GM21381 (cell line): ENCODE results near the gene ARHGAP21.
"Not testable (repeated sequence)": the region's sequence is repeated elsewhere in the genome, so short reads cannot be mapped to it uniquely, and the experiment has no call there.

Experiments
- ATAC-seq: cut with Tn5 transposase; IDR thresholded peaks from one replicate; pipeline ENCODE4 v1.9.1; 2021; ENCODE audit warnings: mild to moderate bottlenecking, moderate library complexity; ENCODE audit not compliant: unreplicated experiment

ARHGAP21 gene

GRCh38 chr10:24643679-24644209 lies 79.9 kb downstream of the ARHGAP21 start:
- ATAC-seq = no peak

- ATAC-seq = peak; percentile 78
Observed at GRCh38 chr10:24642921-24643678, 80.6 kb downstream of the ARHGAP21 start.

- ATAC-seq = no peak
Observed at GRCh38 chr10:24639124-24639523, 84.6 kb downstream of the ARHGAP21 start.

GRCh38 chr10:24625778-24626177 lies 97.9 kb downstream of the ARHGAP21 start:
- ATAC-seq = no peak

- ATAC-seq = no peak
Observed at GRCh38 chr10:24623383-24623782, 100.3 kb downstream of the ARHGAP21 start.

- ATAC-seq = no peak
Observed at GRCh38 chr10:24622781-24623301, 100.8 kb downstream of the ARHGAP21 start.

- ATAC-seq = not testable (repeated sequence)
Observed at GRCh38 chr10:24621035-24621795, 102.5 kb downstream of the ARHGAP21 start.

GRCh38 chr10:24619994-24620310 lies 103.7 kb downstream of the ARHGAP21 start:
- not testable (repeated sequence) for ATAC-seq

- not testable (repeated sequence) for ATAC-seq
Observed at GRCh38 chr10:24619291-24619993, 104.2 kb downstream of the ARHGAP21 start.

- ATAC-seq = no peak
Observed at GRCh38 chr10:24618401-24618800, 105.3 kb downstream of the ARHGAP21 start.

- ATAC-seq = no peak
Observed at GRCh38 chr10:24617771-24618396, 105.8 kb downstream of the ARHGAP21 start.

- ATAC-seq = no peak
Observed at GRCh38 chr10:24616536-24616935, 107.2 kb downstream of the ARHGAP21 start.

GRCh38 chr10:24606021-24606420 lies 117.7 kb downstream of the ARHGAP21 start:
- no peak for ATAC-seq

GRCh38 chr10:24605141-24605540 lies 118.5 kb downstream of the ARHGAP21 start:
- no peak for ATAC-seq

- no peak for ATAC-seq
Observed at GRCh38 chr10:24603333-24603732, 120.4 kb downstream of the ARHGAP21 start.

- ATAC-seq = no peak
Observed at GRCh38 chr10:24597961-24598360, 125.7 kb downstream of the ARHGAP21 start.

GRCh38 chr10:24597426-24597825 lies 126.3 kb downstream of the ARHGAP21 start:
- ATAC-seq = no peak

- no peak for ATAC-seq
Observed at GRCh38 chr10:24596217-24596930, 127.3 kb downstream of the ARHGAP21 start.

- no peak for ATAC-seq
Observed at GRCh38 chr10:24590697-24591457, 132.8 kb downstream of the ARHGAP21 start.
